COLO668 (cell line): Measurements from ENCODE around the gene EFCAB10.

Experiments
- DNase-seq: peaks from one replicate; lab custom pipeline; 2025; ENCODE audit not compliant: unreplicated experiment; lab: John Stamatoyannopoulos, UW

Gene EFCAB10, protein sequence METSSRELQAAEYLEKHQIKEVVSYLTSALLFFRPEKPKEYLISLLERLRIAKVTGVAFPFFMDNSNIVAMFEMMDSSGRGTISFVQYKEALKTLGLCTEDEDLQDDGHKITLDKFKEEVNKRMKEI

GRCh38 chr7:105581066-105581811 is at the start of gene EFCAB10:
EFCAB10 (minus strand) TSS chr7:105581493; CDS start chr7:105581463, 30 bp downstream.
- peak; percentile 89 for DNase-seq

GRCh38 chr7:105625986-105626385 is 44.7 kb upstream of the EFCAB10 start:
- no peak for DNase-seq

DNA sequence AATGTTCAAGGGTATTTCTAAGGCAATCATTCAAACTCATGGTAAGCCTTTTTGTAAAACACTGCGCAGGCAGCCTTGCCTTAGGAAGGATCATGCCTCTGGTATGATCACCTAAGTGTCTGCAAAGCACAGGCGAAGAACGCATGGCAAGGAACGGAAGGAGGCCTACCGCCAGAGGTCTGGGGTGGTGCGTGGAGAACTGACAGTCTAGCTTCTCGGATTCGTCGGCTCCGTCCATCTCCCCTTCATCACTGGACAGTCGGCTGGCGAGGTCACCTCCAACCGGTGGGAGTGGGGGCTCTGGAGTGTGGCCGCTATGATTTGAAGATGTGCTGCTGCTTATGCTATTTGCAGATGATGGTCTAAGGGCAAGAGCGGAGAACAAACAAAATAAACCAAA is 42.6 kb upstream of the EFCAB10 start:
- DNase-seq: no peak

GRCh38 chr7:105623378-105623777 is 42.1 kb upstream of the EFCAB10 start:
- no peak for DNase-seq

DNA sequence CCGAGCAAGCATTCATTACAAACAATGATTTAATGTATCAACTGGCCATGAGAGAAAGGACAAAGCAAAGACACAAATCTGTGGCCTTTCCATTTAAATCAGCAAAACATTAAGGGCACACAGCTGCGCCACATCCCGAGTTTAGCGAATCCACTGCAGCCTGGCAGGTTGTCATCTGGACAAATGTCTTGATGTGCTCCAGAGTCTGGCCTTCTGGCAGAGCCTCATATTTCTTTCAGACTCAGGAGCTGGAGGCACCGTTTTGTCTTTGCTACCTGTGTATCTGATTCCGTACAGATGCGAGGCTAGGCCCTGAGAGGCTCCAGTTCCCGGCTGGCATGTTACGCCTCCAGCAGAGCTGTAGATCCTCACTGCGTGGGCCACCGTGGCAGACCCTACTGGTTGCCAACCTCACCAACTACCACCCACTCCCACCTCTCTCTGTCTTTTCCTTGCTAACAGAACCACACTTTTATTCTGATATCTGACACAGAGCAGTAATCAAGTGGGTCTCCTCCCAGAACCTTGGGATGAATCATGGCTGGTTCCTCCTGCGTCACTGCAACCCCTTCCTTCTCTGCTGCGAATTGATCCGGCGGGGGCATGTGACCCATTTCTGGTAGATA is 40.9 kb upstream of the EFCAB10 start:
- no peak for DNase-seq

DNA sequence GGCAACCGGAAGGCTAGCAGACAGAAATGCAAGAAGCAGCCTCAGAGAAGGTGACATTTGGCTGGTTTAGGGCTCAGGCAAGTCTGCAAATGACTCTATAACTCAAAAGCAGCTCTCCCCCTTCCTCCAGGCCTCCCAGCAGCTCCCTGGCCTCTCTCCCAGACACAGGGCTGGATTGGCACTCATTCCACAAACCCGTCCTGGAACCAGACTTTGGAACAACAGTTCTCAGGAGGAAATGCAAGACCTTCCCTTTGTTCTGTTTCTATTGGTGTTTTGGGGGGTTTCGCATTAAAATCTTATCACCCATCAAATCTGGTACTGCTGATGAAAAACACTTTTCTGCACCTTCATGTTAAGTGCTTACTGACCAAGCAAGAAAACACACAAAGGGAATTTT is 40.3 kb upstream of the EFCAB10 start:
- DNase-seq: no peak

- DNase-seq: no peak
Observed at GRCh38 chr7:105621176-105621575, 39.9 kb upstream of the EFCAB10 start.

DNA sequence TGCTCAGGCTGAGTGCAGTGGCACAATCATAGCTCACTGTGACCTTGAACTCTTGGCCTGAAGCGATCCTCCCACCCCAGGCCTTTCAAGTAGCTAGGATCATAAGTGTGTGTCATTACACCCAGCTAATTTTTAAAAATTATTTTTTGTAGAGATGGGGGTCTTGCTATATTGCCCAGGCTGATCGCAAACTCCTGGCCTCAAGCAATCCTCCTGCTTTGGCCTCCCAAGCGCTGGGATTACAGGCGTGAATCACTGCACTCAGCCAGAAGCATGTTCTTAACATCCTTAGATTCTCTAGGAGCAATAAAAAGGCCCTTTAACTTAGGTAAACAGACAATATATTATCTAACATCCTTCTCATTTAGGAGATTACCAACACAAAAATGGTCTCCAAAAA is 38.3 kb upstream of the EFCAB10 start:
- no peak for DNase-seq

- DNase-seq: no peak
Observed at GRCh38 chr7:105618016-105618296, 36.7 kb upstream of the EFCAB10 start.

GRCh38 chr7:105617280-105618015 is 36.2 kb upstream of the EFCAB10 start:
- DNase-seq: no peak

DNA sequence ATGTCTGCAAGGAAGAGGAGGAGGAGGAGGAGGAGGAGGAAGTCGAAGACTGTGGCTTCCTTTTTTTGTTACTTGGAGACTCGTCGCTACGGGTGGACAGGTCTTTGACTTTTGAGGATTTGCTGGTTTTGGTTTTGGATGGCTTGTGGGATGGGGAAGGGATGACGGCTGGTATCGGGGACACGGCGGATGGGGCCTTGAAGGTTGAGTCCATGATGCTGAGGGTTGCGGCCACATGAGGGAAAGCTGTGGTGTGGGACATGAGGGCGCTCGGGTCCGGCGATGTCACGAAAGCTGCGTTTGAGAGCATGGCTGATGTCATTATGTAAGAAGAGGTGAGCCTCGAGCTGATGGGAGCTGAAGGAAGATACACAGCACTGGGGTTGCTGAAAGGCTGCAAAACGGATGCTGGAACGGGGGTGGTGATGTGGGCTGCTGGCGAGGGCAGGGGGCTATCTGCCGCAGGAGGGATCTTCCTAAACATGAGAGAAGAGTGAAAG is 33.1 kb upstream of the EFCAB10 start:
- DNase-seq: no peak

- DNase-seq: no peak
Observed at GRCh38 chr7:105613611-105614330, 32.5 kb upstream of the EFCAB10 start.

GRCh38 chr7:105612806-105613205 is 31.5 kb upstream of the EFCAB10 start:
- no peak for DNase-seq

DNA sequence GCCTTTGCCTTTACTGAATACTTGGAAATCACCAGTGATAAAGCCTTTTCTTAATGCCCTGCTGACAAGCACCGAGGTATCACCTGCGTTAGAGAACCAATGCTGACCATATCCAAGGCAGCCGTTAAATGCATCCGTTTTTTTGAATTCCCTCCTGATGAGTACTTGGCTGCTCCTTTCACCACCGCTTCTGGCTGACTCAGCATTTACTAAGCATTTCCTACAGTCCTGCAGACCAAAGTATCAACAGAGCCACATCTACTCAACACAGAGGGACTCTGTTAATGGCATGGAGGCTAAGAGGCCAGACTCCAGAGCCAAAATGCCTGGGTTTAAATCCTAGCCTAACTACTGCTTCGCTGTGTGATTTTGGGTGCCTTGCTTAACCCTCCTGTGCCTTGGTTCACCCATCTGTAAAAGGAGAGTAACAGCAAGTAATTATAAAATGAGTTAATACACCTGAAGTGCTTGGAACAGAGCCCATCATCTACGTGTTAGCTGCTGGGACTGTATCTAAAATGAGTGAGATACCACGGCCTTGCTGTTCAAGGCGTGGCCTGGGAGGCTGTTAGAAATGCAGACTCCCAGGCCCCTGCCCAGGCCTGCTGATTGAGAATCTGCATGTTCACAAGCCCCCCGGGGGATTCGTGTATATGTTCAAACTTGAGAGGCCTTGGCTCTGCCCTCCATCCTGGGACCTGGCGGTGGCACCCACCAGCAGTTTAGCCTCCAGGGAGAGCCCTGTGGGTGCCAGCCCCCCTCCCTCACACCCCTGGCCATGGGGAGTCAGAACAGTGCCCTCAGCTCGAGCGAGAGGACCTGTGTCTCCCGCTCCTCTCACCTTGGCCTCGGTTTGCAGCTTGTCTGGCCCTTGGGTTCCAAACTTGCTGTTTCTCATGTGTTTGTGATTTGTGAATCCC is 30.8 kb upstream of the EFCAB10 start:
- DNase-seq: no peak

DNA sequence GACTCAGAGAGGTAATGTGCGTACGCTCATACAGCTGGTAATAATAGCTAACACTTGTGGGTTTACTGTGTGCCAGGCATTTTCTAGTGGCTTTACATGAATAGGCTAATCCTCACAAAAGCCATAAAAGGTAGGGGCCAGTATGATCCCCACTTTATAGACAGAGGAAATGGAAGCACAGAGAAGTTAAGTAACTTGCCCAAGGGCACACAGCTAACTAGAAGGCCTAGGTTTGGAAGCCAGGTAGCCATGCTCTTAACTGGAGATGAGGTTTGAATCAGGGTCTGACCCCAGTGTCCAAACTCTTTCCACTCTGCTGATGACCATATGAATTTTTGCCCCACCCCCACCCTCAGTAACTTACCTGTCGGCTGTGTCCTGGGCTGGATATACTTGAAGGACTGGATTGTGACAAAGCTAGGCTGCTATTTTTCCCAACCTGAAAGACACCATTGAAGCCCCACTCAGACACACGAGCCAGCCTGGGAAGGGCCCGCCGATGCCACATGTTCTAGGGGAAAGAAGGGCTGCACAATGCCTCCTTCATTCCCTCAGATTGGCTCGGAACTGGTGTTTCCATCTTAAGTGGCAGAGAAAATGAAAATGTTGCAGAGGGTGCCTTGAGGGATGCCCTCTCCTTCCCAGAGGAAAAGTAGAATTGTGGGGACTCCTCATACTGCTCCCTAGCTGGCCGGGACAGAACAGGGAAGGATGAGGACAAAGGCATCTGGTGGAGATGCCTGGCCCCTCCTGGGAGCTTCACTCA is 29.1 kb upstream of the EFCAB10 start:
- no peak for DNase-seq

DNA sequence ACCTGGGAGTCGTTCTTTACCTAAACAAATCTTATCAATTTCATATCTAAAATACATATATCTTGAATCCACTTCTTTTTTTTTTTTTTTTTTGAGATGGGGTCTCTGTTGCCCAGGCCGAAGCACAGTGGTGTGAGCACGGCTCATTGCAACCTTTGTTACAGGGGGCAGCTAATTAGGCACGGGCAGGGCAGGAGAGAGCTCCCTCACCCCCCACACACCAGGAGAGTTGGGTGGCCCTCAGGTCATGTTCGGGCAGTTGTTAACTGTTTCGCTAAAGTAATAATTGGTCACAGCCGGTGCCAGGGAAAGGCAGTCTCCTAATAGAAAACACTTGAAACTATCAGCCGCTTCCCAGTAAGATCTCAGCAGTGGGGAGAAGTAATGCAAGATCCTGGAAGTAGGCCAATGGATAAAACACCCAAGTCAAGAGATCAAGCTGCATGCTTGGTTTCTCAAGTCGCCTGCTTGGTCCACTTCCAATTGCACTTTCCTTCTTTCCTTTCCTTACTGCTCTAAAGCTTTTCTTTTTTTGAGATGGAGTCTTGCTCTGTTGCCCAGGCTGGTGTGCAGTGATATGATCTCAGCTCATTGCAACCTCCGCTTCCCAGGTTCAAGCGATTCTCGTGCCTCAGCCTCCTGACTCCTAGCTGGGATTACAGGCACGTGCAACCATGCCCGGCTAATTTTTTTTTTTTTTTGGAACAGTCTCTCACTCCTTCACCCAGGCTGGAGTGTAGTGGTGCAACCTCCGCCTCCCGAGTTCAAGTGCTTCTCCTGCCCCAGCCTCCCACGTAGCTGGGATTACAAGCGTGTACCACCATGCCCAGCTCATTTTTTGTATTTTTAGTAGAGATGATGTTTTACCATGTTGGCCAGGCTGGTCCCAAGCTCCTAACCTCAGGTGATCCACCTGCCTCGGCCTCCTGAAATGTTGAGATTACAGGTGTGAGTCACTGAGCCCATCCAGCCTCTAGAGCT is 21.3 kb upstream of the EFCAB10 start:
- DNase-seq: no peak

DNA sequence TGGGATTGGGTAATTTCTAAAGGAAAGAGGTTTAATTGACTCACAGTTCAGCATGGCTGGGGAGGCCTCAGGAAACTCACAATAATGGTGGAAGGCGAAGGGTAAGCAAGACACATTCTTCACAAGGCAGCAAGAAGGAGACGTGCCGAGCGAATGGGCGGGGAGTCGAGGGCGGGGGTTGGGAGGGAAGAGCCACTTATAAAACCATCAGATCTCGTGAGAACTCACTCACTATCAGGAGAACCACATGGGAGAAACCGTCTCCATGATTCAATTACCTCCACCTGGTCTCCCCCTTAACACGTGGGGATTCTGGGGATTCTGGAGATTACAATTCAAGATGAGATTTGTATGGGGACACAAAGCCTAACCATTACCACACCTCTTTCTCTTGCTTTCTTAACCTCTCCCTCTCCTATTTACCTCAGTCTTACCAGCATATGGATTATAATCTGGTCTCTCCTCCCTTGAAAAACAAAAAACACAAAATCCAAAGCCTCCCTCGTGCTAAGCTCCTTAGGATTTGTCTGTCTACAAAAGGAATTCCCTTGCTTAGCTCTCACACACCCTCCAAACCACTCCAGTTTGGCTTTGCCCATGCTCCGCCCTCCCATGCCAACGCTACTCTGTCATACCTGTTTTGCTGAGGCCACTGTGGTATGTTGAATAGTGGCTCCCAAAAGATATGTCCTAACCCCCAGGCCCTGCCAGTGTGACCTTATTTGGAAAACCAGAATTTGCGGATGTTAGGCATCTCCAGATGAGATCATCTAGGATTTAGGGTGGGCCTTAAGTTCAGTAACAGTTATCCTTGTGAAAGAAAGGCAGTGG is 19.6 kb upstream of the EFCAB10 start:
- no peak for DNase-seq
